GM10266 (cell line): ENCODE results near the gene ANKRD12.

Experiments used
- DNase-seq: peaks from one replicate; pipeline ENCODE4 v3.0.0; 2012; ENCODE audit errors: extremely low spot score
- CTCF ChIP-seq: IDR thresholded peaks from 2 replicates; pipeline ENCODE4 v1.5.1; 2012; ENCODE audit warnings: mild to moderate bottlenecking, low read depth; ENCODE audit not compliant: control insufficient read depth, insufficient read depth; ENCODE audit errors: missing control alignments

ANKRD12 gene

GRCh38 chr18:9120796-9121195 lies 15.8 kb upstream of the ANKRD12 start:
- no peak for DNase-seq
- TF ChIP-seq CTCF: no peak

GRCh38 chr18:9123520-9123919 lies 13.1 kb upstream of the ANKRD12 start:
- no peak for TF ChIP-seq CTCF
- DNase-seq: no peak

- no peak for DNase-seq
- no peak for TF ChIP-seq CTCF
These were observed 11.8 kb upstream of the ANKRD12 start for GRCh38 chr18:9124824-9125223.

GRCh38 chr18:9126337-9126736 lies 10.2 kb upstream of the ANKRD12 start:
- DNase-seq: no peak
- no peak for TF ChIP-seq CTCF

- DNase-seq: no peak
- TF ChIP-seq CTCF: no peak
These were observed 6.4 kb upstream of the ANKRD12 start for GRCh38 chr18:9130195-9130594.

GRCh38 chr18:9130806-9131205 lies 5.8 kb upstream of the ANKRD12 start:
- no peak for DNase-seq
- no peak for TF ChIP-seq CTCF

- no peak for TF ChIP-seq CTCF
- no peak for DNase-seq
These were observed 4.0 kb upstream of the ANKRD12 start for GRCh38 chr18:9132628-9133027.
